Measurements from ENCODE around the gene BTG4. TPM values are rescaled to one million over a fixed set of nuclear protein-coding genes. Genes with fewer than 3 reads are reported as not detected.
A peak's percentile ranks its signal among the peaks of the same experiment; 100 is the strongest.

BTG4 gene
- total RNA-seq, 1 donor from 2014 or later: 0.50 TPM

Small RNAs within 50 kb of the gene (microRNA-seq; reads per million reads assigned to microRNA genes)
- gene MIR34B (72.8 reads per million, percentile 63 among the genes with 10 or more reads in this experiment), gene MIR34C (1,629 reads per million, percentile 85 among the genes with 10 or more reads in this experiment)

Other genes starting within 250 kb of the BTG4 start
- gene POU2AF3, start 213.8 kb downstream of the BTG4 start, total RNA-seq: 0.27 TPM in 1 of 2 replicates, not detected in the other
- gene POU2AF1, start 133.1 kb downstream of the BTG4 start, total RNA-seq: not detected in 2 replicates
- 0.43 TPM in 2 replicates for gene HOATZ, start 2.4 kb upstream of the BTG4 start, total RNA-seq
- gene LAYN, start 28.3 kb upstream of the BTG4 start, total RNA-seq: 47.5 and 54.5 TPM in 2 replicates
- gene SIK2, start 90.1 kb upstream of the BTG4 start, total RNA-seq: 14.3 and 15.0 TPM in 2 replicates